ENCODE results near the gene MORF4L1. TPM values are rescaled to one million over a fixed set of nuclear protein-coding genes. Genes with fewer than 3 reads are reported as not detected.
"Not testable (repeated sequence)": the region's sequence is repeated elsewhere in the genome, so short reads cannot be mapped to it uniquely, and the experiment has no call there.

The MORF4L1 gene, protein sequence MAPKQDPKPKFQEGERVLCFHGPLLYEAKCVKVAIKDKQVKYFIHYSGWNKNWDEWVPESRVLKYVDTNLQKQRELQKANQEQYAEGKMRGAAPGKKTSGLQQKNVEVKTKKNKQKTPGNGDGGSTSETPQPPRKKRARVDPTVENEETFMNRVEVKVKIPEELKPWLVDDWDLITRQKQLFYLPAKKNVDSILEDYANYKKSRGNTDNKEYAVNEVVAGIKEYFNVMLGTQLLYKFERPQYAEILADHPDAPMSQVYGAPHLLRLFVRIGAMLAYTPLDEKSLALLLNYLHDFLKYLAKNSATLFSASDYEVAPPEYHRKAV
- total RNA-seq = 100 to 1,000 TPM; 224 to 276 (median 236) TPM

DNA sequence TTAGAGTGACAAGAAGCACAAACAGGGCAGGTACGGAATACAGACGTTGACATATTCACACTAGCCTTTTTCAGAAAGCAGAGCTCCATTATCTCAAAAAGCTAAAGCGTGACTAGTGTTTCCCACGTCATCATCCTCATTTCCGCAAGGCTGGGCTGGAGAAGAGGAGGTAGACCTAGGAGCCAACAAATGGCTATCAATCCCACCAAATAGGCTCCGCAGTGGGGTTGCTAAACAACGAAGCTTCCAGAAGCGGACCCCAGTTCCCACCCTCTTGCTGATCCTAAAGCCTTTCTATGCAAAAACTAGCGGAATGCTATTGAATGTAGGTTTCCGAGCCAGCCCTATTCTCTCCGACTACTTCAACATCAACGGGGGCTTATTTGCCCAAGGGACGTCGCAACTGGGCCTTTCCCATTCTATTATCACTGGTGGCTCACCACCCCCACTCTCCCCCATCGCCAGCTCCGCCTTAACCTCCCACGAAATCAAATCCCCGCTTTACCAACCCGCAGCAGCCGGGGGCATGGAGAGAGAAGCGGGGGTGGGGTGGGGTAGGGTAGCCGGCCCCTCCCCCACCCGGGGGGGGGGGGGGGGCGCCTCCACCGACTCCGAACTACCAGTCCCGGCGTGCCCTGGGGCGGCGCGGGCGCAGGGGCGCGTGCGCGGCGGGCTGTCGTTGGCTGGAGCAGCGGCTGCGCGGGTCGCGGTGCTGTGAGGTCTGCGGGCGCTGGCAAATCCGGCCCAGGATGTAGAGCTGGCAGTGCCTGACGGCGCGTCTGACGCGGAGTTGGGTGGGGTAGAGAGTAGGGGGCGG lies at the start of gene MORF4L1:
TSS of gene MORF4L1 (plus strand) at position 736 of the 817 bp plus-strand sequence. CDS start 128 bp downstream, outside the sequence.
- peaks cover 1% of the 10 kb centered on the region for H3K36me3 Mint-ChIP-seq (ENCODE audit: insufficient read depth)
- H3K9me3 Mint-ChIP-seq = no peaks in the 10 kb centered on the region
- ATAC-seq = peak; percentile 86 to 88
- DNase-seq = peak; percentile 92
- H3K4me1 Mint-ChIP-seq (ENCODE audit: low read depth) = peaks cover 29% of the 10 kb centered on the region
- H3K4me3 Mint-ChIP-seq = peak within 1 kb of the TSS; percentile 100
- no peaks in the 10 kb centered on the region for H3K27me3 Mint-ChIP-seq (ENCODE audit: low read depth)

DNA sequence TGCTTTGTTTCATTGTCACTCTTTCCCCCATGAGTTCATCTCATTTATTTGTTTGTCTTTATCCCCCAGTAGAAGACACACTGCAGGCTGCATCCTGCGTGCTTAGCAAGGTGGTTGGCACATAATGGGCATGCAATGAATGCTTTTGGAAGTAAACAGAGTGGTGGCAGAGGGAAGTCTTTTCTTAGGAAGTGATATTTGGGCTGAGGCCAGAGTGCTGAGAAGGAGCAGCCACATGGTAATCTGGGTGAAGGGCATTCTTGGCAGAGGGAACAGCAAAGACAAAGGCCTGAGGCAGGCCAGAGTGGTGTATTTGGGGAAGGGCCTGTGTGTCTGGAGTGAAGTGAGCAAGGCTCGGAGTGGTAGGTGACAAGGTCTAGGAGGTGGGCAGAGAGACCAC lies 43.8 kb upstream of the MORF4L1 start:
- DNase-seq = no peak
- no peaks in the 10 kb centered on the region for H3K36me3 Mint-ChIP-seq (ENCODE audit: insufficient read depth)
- no peaks in the 10 kb centered on the region for H3K9me3 Mint-ChIP-seq
- H3K27me3 Mint-ChIP-seq (ENCODE audit: low read depth) = peaks cover 11% of the 10 kb centered on the region
- ATAC-seq = no peak
- H3K4me1 Mint-ChIP-seq (ENCODE audit: low read depth) = peaks cover 3% of the 10 kb centered on the region
- no peak overlapping the region for H3K4me3 Mint-ChIP-seq

DNA sequence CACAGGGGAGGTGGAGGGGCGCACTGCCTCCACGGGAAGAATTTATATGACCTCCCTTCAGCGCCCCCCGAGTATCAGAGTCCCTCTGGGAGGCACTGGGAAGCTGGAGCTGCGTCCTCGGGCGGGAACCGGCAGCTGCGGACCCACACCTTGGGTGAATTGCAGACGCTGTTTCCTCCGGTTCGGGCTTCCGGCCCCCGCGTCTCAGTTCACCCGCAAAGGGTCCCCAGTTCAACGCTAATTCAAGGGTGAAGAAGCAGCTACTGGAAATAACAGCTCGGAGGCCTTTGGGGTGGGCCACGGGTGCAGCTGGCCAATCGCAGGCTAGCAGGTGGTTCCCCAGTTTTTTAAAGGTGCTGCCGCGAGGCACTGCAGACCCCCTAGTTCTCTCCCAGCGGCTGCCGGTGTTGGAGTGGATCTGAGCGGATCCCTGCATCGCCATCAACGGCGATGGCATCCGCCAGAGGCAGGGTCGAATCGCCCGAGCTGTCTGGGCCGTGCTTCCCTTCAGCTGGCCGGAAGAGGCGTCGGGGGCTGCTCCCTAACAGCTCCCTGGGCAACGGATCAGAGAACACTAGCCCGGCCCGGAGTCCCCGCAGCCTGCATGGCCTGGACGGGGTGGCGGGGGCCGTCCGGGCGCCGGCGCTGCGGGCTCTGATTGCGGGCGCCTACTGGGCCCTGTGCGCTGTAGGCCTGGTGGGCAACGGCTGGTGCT lies 42.0 kb upstream of the MORF4L1 start:
- peak; percentile 61 to 64 for ATAC-seq
- Mint-ChIP-seq H3K4me1 (ENCODE audit: low read depth) (peaks cover 3% of the 10 kb centered on the region), H3K9me3 (no peaks in the 10 kb centered on the region), H3K36me3 (ENCODE audit: insufficient read depth) (no peaks in the 10 kb centered on the region), H3K27me3 (ENCODE audit: low read depth) (peaks cover 11% of the 10 kb centered on the region), H3K4me3 (peak overlapping the region; percentile 74)
- DNase-seq = no peak

DNA sequence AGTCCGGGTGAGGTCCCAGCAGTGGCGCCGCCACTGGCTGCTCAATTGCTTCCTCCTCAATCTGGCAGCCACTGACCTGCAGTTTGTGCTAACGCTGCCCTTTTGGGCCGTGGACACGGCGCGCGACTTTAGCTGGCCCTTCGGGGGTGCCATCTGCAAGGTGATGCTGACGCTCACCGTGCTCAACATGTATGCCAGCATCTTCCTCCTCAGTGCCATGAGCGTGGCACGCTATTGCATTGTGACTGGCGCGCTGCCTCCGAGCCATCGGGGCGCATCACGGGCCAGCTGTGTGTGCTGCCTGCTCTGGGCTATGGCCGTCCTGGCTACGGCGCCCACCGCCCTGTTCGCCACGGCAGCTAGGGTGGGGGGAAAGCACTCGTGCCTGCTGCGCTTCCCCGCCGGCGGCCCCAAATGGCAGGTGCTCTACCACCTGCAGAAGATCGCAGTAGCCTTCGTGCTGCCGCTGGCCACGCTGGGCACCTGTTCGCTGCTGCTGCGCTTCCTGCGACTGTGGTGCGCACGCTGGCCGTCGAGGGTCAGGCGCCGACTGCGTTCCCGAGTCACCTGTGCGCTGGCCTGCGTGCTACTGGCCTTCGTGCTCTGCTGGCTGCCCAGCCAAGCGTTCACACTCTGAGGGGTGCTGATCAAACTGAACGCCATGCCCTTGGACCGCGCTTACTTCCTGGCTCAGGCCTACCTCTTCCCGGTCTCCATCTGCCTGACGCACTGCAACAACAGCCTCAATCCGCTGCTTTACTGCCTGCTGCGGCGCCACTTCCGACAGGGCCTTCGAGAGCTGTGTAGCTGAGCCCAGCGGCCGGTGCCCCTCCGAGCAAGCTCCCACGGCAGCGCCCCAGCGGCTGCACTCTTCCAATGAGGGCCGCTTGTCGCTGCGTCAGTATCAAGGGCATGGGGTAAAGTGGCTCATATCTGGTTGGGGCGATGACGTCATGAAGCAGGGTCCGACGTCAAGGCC lies 41.2 kb upstream of the MORF4L1 start:
- peaks cover 16% of the 10 kb centered on the region for H3K27me3 Mint-ChIP-seq (ENCODE audit: low read depth)
- DNase-seq (no peak), ATAC-seq (peak in 1 of 2 donors; percentile 13)
- H3K9me3 Mint-ChIP-seq = no peaks in the 10 kb centered on the region
- H3K36me3 Mint-ChIP-seq (ENCODE audit: insufficient read depth) = no peaks in the 10 kb centered on the region
- H3K4me1 Mint-ChIP-seq (ENCODE audit: low read depth) = peaks cover 3% of the 10 kb centered on the region
- peak overlapping the region; percentile 14 for H3K4me3 Mint-ChIP-seq

DNA sequence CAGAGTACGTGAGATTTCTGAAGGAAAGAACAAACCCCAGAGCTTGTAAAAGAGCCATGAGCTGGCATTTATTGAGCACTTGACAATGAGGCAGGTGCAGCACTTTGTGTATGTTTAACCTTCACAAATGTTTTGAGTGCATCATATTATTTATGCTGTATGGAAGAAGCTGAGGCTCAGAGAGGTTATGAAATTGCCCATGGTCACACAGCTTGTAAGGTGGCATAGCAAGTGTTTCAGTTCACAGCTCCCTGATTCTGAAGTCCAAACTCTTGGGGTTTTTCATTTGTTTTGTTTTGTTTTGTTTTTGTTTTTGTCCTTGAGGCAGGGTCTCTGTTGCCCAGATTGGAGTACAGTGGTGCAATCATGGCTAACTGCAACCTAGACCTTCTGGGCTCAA lies 36.4 kb upstream of the MORF4L1 start:
- H3K27me3 Mint-ChIP-seq (ENCODE audit: low read depth) = peaks cover 18% of the 10 kb centered on the region
- DNase-seq (no peak), ATAC-seq (no peak)
- H3K9me3 Mint-ChIP-seq = no peaks in the 10 kb centered on the region
- H3K4me3 Mint-ChIP-seq = no peak overlapping the region
- H3K36me3 Mint-ChIP-seq (ENCODE audit: insufficient read depth) = no peaks in the 10 kb centered on the region
- H3K4me1 Mint-ChIP-seq (ENCODE audit: low read depth) = peaks cover 3% of the 10 kb centered on the region

DNA sequence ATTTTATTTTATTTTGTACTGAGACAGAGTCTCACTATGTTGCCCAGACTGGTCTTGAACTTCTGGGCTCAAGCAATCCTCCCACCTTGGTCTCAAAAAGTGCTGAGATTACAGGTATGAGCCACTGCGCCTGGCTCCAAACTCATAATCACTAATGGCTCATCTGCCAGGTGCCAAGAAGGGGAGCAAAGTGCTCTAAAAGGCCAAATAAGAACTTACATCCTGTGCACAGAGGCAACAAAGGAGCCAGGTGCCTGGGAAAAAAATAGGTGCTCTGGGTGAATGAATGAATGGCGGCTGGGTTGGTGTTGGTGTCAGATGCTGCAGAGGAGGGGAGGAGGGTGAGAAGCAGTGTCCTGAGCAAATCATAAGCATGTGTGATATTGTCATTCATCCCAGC lies 35.6 kb upstream of the MORF4L1 start:
- ATAC-seq (no peak), DNase-seq (no peak)
- H3K4me3 Mint-ChIP-seq = no peak overlapping the region
- H3K4me1 Mint-ChIP-seq (ENCODE audit: low read depth) = no peaks in the 10 kb centered on the region
- H3K27me3 Mint-ChIP-seq (ENCODE audit: low read depth) = peaks cover 14% of the 10 kb centered on the region
- no peaks in the 10 kb centered on the region for H3K36me3 Mint-ChIP-seq (ENCODE audit: insufficient read depth)
- H3K9me3 Mint-ChIP-seq = no peaks in the 10 kb centered on the region

DNA sequence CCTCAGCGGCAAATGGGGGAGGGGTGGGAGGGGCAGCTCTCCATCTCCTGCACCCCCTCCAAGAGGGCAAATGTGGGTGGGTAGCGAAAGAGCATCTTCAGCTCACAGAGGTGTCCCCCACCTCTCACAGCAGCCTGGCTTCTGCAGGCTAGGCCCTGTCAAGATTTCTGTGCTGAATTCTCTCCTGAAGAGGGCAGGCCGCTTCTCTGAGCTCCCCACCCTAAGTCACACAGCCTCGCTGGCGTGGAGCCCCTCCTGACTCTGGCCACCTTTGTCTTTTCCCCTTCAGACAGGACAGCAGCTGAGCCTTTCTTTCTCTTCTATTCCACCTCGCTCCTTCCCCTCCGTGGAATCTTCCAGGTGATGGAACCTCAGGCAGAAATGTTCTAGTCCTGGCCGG lies 35.1 kb upstream of the MORF4L1 start:
- no peaks in the 10 kb centered on the region for H3K9me3 Mint-ChIP-seq
- H3K4me3 Mint-ChIP-seq = no peak overlapping the region
- H3K27me3 Mint-ChIP-seq (ENCODE audit: low read depth) = peaks cover 12% of the 10 kb centered on the region
- H3K4me1 Mint-ChIP-seq (ENCODE audit: low read depth) = no peaks in the 10 kb centered on the region
- no peaks in the 10 kb centered on the region for H3K36me3 Mint-ChIP-seq (ENCODE audit: insufficient read depth)
- ATAC-seq (no peak), DNase-seq (no peak)

DNA sequence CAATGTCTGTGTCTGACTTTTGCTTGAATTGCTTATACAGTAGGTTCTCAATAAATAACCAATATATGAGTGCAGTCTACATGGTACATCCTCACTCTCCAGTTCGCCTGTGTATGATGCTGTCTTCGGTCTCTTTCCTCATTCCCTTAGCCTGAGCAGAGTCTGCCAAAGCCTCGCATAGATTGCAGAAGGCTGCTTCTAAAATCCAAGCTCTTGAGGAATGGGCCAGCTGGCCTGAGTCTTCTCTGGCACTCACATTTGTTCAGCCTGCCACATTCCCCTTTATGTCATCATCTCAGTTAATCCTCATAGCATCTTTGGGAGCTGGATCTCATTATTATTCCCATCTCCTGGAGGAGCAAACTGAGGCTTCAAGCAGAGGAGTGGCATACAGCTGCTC lies 34.2 kb upstream of the MORF4L1 start:
- Mint-ChIP-seq H3K9me3 (no peaks in the 10 kb centered on the region), H3K27me3 (ENCODE audit: low read depth) (peaks cover 7% of the 10 kb centered on the region), H3K4me1 (ENCODE audit: low read depth) (no peaks in the 10 kb centered on the region), H3K36me3 (ENCODE audit: insufficient read depth) (no peaks in the 10 kb centered on the region), H3K4me3 (no peak overlapping the region)
- DNase-seq (no peak), ATAC-seq (no peak)

DNA sequence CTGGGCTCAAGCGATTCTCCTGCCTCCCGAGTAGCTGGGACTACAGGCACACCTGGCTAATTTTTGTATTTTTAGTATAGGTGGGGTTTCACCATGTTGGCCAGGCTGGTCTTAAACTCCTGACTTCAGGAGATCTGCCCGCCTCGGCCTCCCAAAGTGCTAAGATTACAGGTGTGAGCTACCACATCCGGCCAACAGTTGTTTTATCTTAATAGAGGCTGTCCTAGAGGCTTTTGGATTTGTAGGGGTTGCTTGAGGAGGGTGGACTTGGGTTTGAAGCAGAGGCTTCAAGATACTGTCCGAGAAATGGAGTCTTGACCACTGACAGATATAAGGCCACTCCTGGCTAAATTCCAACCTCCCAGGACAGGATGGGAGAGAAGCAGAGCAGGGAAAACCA lies 33.5 kb upstream of the MORF4L1 start:
- H3K36me3 Mint-ChIP-seq (ENCODE audit: insufficient read depth); H3K27me3 Mint-ChIP-seq (ENCODE audit: low read depth): not testable (repeated sequence)

DNA sequence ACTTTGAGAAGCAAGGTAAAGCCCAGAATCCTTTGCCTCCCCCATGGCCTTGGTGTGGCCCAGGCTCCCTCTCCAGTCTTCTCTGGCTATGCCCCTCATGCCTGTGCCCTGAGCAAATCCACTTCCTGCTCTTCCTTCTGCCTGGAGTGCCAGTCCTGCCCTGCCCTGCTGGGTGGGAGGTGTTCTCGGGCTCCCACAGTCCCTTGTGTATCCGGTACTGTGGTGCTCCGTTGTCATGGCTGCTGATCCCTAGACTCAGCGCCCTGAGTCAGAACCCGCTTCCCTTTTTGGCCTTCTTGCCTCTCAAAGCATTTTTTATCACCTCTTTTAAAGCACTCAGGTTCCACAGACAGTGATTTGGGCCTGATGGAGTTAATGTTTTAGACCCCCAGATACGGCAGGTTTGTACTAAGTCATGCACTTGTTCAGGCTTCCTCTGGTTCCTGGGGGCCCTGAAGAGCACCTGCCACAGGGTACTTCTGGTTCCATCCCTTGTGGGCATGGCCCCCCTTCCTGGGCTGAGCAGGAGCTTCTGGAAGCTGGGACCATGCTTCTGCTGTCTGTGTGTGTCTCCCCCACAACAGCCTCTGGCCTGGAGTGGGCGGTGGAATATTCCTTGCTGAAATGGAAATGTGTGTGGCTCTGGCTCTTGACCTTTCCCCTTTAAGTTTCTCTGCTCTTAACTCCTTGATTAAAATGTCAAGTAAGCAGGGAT lies 31.9 kb upstream of the MORF4L1 start:
- no peak overlapping the region for H3K4me3 Mint-ChIP-seq
- ATAC-seq = no peak
- DNase-seq = no peak
- H3K9me3 Mint-ChIP-seq = no peaks in the 10 kb centered on the region
- no peaks in the 10 kb centered on the region for H3K36me3 Mint-ChIP-seq (ENCODE audit: insufficient read depth)
- peaks cover 6% of the 10 kb centered on the region for H3K27me3 Mint-ChIP-seq (ENCODE audit: low read depth)
- H3K4me1 Mint-ChIP-seq (ENCODE audit: low read depth) = no peaks in the 10 kb centered on the region

More for the DNA sequence above, 33.5 kb upstream of the MORF4L1 start:
- not testable (repeated sequence) for DNase-seq; H3K4me3 Mint-ChIP-seq; H3K9me3 Mint-ChIP-seq; H3K4me1 Mint-ChIP-seq (ENCODE audit: low read depth); ATAC-seq

DNA sequence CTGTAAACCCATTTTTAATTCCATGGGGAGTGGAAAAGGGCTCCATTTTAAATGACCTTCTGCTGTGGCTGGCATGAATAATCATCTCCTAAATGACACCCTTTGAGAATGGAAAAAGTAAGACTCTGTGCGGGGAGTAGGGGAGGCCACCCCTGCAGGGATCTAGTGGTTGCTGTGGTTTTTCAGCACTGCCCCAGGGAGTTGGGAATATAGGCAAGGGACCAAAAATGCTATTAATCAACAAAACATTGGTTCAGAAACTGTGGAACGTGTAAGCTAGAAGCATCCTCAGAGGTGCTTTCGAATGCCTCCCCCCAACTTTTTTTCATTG lies 31.3 kb upstream of the MORF4L1 start:
- no peak overlapping the region for H3K4me3 Mint-ChIP-seq
- DNase-seq (no peak), ATAC-seq (no peak)
- H3K27me3 Mint-ChIP-seq (ENCODE audit: low read depth) = peaks cover 2% of the 10 kb centered on the region
- no peaks in the 10 kb centered on the region for H3K9me3 Mint-ChIP-seq
- H3K4me1 Mint-ChIP-seq (ENCODE audit: low read depth) = no peaks in the 10 kb centered on the region
- H3K36me3 Mint-ChIP-seq (ENCODE audit: insufficient read depth) = no peaks in the 10 kb centered on the region

DNA sequence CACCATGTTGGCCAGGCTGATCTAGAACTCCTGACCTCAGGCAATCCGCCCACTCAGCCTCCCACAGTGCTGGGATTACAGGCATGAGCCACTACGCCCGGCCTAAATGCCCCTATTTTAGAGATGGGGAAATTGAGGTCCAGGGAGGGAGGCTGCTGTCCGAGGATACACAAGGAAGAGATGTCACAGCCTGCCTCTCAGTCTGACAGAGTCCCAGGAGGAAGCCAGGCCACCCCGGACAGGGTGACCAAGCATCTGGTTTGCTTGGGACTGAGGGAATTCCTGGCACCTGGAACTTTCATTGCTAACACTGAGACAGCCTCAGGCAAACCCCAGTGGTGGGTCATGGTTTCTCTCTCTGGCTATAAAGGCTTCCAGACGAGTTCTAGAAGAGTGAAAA lies 30.8 kb upstream of the MORF4L1 start:
- Mint-ChIP-seq H3K36me3 (ENCODE audit: insufficient read depth) (no peaks in the 10 kb centered on the region), H3K4me1 (ENCODE audit: low read depth) (no peaks in the 10 kb centered on the region), H3K27me3 (ENCODE audit: low read depth) (peaks cover 2% of the 10 kb centered on the region), H3K4me3 (no peak overlapping the region), H3K9me3 (no peaks in the 10 kb centered on the region)
- ATAC-seq (no peak), DNase-seq (no peak)

DNA sequence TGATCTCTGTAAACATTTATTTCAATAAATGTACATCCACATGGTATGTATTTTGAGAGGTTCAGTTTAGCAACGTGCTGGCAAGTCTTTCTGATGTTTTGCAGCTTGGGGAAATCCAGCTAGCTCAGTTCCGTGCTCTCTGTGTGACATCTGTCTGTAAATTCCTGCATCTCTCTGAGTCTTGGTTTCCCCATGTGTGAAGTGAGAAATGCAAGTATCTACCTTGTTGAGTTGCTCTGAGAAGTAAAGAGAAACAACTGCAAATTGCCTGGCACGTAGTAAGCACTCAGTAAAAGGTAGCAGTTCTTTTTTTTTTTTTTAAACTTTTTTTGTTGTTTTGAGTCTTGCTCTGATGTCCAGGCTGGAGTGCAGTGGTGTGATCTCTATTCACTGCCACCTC lies 30.2 kb upstream of the MORF4L1 start:
- H3K4me1 Mint-ChIP-seq (ENCODE audit: low read depth) = no peaks in the 10 kb centered on the region

More for the DNA sequence above, 30.2 kb upstream of the MORF4L1 start:
- no peaks in the 10 kb centered on the region for H3K27me3 Mint-ChIP-seq (ENCODE audit: low read depth)
- H3K36me3 Mint-ChIP-seq (ENCODE audit: insufficient read depth) = no peaks in the 10 kb centered on the region
- DNase-seq (no peak), ATAC-seq (no peak)
- no peaks in the 10 kb centered on the region for H3K9me3 Mint-ChIP-seq
- no peak overlapping the region for H3K4me3 Mint-ChIP-seq

Data from activated T-cell treated with anti-CD3 and anti-CD28 coated beads, Interleukin-2, amount 50 U/mL, for 4 hours (primary cell).